ENCODE data around the gene EPOP. TPM values are rescaled to one million over a fixed set of nuclear protein-coding genes. Genes with fewer than 3 reads are reported as not detected.

Gene EPOP
- total RNA-seq, 1 donor from 2014 or later: 2.0 TPM

DNA sequence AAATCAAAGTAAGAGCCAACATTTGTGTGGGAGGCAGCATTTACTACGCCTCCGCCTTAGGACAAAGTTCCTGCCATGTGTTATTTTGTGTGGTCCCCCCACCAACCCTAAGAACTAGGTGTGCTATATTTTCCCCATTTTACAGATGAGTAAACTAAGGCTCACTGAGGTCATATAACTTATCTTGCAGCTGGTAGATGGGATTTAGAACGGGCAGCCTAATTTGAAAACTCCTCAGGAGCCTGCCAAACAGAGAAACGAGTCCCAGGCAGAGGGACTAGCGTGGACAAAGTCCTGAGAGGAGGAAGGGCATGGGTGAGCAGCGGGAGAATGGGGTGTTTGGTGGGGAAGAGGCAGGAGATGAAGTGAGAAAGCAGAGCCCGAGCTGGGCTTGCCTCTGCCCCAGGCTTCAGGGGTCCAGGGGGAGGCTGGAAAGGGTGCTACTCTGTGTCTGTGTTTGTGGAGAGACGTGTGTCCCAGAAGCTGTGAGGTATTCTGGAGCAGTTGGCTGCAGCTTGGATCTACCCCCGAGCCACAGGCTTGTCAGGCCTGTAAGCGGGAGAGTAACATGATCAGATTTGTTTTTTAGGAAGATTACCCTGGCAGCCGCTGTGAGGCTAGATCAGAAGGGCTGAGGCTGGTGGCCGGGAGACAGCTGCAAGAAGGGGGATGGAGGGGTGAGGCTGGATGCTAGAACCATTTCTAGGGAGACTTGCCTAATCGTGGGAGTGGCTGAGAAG, 35.3 kb upstream of the EPOP start:
- peaks cover 9% of the 10 kb centered on the region for H3K4me1 Mint-ChIP-seq (ENCODE audit: low read depth, unreplicated experiment)
- TF ChIP-seq, protein P1, sequence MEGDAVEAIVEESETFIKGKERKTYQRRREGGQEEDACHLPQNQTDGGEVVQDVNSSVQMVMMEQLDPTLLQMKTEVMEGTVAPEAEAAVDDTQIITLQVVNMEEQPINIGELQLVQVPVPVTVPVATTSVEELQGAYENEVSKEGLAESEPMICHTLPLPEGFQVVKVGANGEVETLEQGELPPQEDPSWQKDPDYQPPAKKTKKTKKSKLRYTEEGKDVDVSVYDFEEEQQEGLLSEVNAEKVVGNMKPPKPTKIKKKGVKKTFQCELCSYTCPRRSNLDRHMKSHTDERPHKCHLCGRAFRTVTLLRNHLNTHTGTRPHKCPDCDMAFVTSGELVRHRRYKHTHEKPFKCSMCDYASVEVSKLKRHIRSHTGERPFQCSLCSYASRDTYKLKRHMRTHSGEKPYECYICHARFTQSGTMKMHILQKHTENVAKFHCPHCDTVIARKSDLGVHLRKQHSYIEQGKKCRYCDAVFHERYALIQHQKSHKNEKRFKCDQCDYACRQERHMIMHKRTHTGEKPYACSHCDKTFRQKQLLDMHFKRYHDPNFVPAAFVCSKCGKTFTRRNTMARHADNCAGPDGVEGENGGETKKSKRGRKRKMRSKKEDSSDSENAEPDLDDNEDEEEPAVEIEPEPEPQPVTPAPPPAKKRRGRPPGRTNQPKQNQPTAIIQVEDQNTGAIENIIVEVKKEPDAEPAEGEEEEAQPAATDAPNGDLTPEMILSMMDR (IDR thresholded peaks at IDR 0.05; ENCODE audit: partially characterized antibody, unreplicated experiment): no peak

DNA sequence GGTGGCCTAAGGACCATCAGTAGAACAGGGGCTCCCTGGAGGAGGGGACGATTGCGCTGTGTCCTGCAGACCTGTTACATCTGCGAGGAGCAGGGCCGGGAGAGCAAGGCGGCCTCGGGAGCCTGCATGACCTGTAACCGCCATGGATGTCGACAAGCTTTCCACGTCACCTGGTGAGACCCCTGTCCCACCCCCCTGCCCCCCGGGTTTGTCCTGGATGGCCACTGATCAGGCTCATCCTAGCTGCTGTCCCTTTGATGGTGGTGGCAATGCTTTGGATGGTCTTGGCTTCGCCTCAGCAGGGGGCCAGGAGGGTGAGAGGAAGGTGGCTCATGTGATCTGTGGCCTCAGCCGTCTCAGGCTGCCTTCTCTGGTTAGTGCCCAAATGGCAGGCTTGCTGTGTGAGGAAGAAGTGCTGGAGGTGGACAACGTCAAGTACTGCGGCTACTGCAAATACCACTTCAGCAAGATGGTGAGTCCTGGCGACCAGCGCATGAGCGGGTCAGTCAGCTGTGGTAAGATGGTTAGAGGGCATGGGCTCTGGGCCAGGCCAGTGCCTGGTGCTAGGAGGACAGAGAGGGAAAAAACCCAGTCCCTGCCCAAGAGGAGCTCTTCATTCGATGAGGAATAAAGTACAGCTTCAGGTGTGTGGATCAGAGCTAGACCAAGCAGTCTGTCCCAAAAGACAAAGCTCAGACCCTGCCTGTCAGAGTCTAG, 34.5 kb upstream of the EPOP start:
- TF ChIP-seq, protein P1 (IDR thresholded peaks at IDR 0.05; ENCODE audit: partially characterized antibody, unreplicated experiment): no peak
- Mint-ChIP-seq H3K4me3 (ENCODE audit: unreplicated experiment) (peak overlapping the region; percentile 28), H3K4me1 (ENCODE audit: low read depth, unreplicated experiment) (peaks cover 12% of the 10 kb centered on the region), H3K27me3 (ENCODE audit: unreplicated experiment) (peaks cover 12% of the 10 kb centered on the region), H3K27ac (ENCODE audit: unreplicated experiment) (peak overlapping the region; percentile 4), H3K9me3 (ENCODE audit: unreplicated experiment) (peaks cover 17% of the 10 kb centered on the region), H3K36me3 (ENCODE audit: unreplicated experiment) (no peaks in the 10 kb centered on the region)
- DNase-seq: no peak

More for the DNA sequence above, 35.3 kb upstream of the EPOP start:
- H3K27ac Mint-ChIP-seq (ENCODE audit: unreplicated experiment): no peak overlapping the region
- H3K4me3 Mint-ChIP-seq (ENCODE audit: unreplicated experiment): no peak overlapping the region
- DNase-seq: no peak
- H3K9me3 Mint-ChIP-seq (ENCODE audit: unreplicated experiment): peaks cover 14% of the 10 kb centered on the region
- no peaks in the 10 kb centered on the region for H3K36me3 Mint-ChIP-seq (ENCODE audit: unreplicated experiment)
- peaks cover 10% of the 10 kb centered on the region for H3K27me3 Mint-ChIP-seq (ENCODE audit: unreplicated experiment)

DNA sequence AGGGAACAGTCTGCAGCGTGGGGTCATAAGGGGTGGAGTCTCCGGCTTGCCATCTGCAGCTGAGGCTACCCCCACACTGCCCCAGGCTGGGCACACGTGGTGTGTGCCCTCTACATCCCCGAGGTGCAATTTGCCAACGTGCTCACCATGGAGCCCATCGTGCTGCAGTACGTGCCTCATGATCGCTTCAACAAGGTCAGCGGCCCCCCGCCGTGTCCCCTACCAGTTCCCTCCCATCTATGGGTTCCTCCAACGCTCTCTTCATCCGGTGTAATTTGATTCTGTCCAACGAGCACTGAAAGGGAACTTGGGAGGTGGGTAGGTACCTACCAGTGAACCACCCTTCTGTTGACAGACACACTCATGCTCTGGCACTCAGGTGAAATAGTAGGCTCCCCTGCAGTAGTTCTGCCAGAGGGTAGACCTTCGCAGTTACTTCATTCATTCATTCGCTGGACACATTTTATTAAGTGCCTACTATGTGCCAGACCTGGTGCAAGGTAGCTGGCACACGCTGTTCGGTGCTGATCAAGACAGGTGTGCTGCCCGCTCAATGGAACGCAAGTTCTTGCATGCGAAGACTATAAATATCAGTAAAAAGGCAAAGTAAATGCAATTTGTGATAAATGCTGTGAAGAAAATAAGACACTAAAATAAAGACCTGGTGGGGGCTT, 33.1 kb upstream of the EPOP start:
- no peak overlapping the region for H3K4me3 Mint-ChIP-seq (ENCODE audit: unreplicated experiment)
- no peak overlapping the region for H3K27ac Mint-ChIP-seq (ENCODE audit: unreplicated experiment)
- TF ChIP-seq, protein P1 (IDR thresholded peaks at IDR 0.05; ENCODE audit: partially characterized antibody, unreplicated experiment): no peak
- no peak for DNase-seq
- H3K27me3 Mint-ChIP-seq (ENCODE audit: unreplicated experiment): peaks cover 18% of the 10 kb centered on the region
- H3K36me3 Mint-ChIP-seq (ENCODE audit: unreplicated experiment): no peaks in the 10 kb centered on the region
- H3K4me1 Mint-ChIP-seq (ENCODE audit: low read depth, unreplicated experiment): peaks cover 13% of the 10 kb centered on the region
- peaks cover 22% of the 10 kb centered on the region for H3K9me3 Mint-ChIP-seq (ENCODE audit: unreplicated experiment)

DNA sequence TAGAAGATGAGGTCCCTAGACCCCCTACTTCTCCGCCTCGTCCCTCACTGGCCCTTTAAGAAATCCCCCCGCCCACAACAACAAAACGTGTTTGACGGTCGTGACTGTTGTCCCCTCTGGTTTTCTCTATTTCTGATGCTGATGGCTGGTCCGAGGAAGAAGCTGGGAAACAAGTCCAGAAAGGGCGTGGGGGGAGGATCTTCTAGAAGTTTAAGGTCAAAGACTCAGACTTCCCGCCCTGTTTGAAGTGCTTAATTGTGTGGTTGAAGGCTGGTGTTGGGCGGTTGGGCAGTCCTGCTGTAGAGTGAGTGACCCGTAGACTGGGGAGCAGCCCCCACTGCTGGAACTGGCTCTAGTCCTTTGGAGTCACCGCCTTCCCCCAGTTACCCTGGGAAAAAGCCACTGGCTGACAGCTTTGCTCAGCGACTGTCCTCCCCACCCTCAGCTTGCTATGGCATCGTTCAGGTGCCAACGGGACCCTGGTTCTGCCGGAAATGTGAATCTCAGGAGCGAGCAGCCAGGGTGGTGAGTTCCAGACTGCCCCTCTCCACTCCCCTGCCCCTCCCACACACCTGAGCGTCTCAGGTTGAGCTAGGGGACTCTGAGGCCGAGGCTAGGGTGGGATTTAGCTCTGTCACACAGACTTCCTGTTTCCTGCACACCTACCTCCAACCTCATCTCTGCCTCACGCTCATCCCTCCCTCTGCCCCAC, 31.9 kb upstream of the EPOP start:
- TF ChIP-seq, protein P1 (IDR thresholded peaks at IDR 0.05; ENCODE audit: partially characterized antibody, unreplicated experiment): no peak
- peak overlapping the region; percentile 89 for H3K4me3 Mint-ChIP-seq (ENCODE audit: unreplicated experiment)
- H3K36me3 Mint-ChIP-seq (ENCODE audit: unreplicated experiment): no peaks in the 10 kb centered on the region
- no peak for DNase-seq
- H3K4me1 Mint-ChIP-seq (ENCODE audit: low read depth, unreplicated experiment): peaks cover 12% of the 10 kb centered on the region
- H3K27ac Mint-ChIP-seq (ENCODE audit: unreplicated experiment): no peak overlapping the region
- peaks cover 22% of the 10 kb centered on the region for H3K9me3 Mint-ChIP-seq (ENCODE audit: unreplicated experiment)
- peaks cover 21% of the 10 kb centered on the region for H3K27me3 Mint-ChIP-seq (ENCODE audit: unreplicated experiment)

Data from glutamatergic neuron (in vitro differentiated cells).